ENCODE results near the gene TOX4. TPM values are rescaled to one million over a fixed set of nuclear protein-coding genes. Genes with fewer than 3 reads are reported as not detected.

Gene TOX4
- total and polyA plus RNA-seq, 2 of the 8 experiments (the other 6 are each of a cell fraction or from before 2014, with no cell fraction given) = 51.5 to 58.3 TPM

- TF ChIP-seq, protein P1, sequence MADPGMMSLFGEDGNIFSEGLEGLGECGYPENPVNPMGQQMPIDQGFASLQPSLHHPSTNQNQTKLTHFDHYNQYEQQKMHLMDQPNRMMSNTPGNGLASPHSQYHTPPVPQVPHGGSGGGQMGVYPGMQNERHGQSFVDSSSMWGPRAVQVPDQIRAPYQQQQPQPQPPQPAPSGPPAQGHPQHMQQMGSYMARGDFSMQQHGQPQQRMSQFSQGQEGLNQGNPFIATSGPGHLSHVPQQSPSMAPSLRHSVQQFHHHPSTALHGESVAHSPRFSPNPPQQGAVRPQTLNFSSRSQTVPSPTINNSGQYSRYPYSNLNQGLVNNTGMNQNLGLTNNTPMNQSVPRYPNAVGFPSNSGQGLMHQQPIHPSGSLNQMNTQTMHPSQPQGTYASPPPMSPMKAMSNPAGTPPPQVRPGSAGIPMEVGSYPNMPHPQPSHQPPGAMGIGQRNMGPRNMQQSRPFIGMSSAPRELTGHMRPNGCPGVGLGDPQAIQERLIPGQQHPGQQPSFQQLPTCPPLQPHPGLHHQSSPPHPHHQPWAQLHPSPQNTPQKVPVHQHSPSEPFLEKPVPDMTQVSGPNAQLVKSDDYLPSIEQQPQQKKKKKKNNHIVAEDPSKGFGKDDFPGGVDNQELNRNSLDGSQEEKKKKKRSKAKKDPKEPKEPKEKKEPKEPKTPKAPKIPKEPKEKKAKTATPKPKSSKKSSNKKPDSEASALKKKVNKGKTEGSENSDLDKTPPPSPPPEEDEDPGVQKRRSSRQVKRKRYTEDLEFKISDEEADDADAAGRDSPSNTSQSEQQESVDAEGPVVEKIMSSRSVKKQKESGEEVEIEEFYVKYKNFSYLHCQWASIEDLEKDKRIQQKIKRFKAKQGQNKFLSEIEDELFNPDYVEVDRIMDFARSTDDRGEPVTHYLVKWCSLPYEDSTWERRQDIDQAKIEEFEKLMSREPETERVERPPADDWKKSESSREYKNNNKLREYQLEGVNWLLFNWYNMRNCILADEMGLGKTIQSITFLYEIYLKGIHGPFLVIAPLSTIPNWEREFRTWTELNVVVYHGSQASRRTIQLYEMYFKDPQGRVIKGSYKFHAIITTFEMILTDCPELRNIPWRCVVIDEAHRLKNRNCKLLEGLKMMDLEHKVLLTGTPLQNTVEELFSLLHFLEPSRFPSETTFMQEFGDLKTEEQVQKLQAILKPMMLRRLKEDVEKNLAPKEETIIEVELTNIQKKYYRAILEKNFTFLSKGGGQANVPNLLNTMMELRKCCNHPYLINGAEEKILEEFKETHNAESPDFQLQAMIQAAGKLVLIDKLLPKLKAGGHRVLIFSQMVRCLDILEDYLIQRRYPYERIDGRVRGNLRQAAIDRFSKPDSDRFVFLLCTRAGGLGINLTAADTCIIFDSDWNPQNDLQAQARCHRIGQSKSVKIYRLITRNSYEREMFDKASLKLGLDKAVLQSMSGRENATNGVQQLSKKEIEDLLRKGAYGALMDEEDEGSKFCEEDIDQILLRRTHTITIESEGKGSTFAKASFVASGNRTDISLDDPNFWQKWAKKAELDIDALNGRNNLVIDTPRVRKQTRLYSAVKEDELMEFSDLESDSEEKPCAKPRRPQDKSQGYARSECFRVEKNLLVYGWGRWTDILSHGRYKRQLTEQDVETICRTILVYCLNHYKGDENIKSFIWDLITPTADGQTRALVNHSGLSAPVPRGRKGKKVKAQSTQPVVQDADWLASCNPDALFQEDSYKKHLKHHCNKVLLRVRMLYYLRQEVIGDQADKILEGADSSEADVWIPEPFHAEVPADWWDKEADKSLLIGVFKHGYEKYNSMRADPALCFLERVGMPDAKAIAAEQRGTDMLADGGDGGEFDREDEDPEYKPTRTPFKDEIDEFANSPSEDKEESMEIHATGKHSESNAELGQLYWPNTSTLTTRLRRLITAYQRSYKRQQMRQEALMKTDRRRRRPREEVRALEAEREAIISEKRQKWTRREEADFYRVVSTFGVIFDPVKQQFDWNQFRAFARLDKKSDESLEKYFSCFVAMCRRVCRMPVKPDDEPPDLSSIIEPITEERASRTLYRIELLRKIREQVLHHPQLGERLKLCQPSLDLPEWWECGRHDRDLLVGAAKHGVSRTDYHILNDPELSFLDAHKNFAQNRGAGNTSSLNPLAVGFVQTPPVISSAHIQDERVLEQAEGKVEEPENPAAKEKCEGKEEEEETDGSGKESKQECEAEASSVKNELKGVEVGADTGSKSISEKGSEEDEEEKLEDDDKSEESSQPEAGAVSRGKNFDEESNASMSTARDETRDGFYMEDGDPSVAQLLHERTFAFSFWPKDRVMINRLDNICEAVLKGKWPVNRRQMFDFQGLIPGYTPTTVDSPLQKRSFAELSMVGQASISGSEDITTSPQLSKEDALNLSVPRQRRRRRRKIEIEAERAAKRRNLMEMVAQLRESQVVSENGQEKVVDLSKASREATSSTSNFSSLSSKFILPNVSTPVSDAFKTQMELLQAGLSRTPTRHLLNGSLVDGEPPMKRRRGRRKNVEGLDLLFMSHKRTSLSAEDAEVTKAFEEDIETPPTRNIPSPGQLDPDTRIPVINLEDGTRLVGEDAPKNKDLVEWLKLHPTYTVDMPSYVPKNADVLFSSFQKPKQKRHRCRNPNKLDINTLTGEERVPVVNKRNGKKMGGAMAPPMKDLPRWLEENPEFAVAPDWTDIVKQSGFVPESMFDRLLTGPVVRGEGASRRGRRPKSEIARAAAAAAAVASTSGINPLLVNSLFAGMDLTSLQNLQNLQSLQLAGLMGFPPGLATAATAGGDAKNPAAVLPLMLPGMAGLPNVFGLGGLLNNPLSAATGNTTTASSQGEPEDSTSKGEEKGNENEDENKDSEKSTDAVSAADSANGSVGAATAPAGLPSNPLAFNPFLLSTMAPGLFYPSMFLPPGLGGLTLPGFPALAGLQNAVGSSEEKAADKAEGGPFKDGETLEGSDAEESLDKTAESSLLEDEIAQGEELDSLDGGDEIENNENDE (IDR thresholded peaks at IDR 0.05; ENCODE audit: insufficient replicate concordance, low read length) = no peak
- no peak for TF ChIP-seq EZH2 (IDR thresholded peaks at IDR 0.05; ENCODE audit: low read depth, low read length, severe bottlenecking)
Observed at GRCh38 chr14:21520767-21521166, 43.8 kb downstream of the TOX4 start (continued).
